Left ventricle myocardium superior (tissue), 1 donor: Measurements from ENCODE around the gene SLC52A3. TPM values are rescaled to one million over a fixed set of nuclear protein-coding genes. Genes with fewer than 3 reads are reported as not detected.

ENCODE experiments used
- ATAC-seq: fragments of 200-7000 bp; cut with Tn5 transposase; one replicate; pipeline ENCODE4 v1.9.1; 2020; ENCODE audit warnings: mild to moderate bottlenecking, moderate library complexity
- DNase-seq: peaks from one replicate; pipeline ENCODE4 v3.0.0-alpha.2; 2020
- intact Hi-C: fragments of 100-400 bp; cut with micrococcal nuclease; formaldehyde crosslinking; loops from one replicate; pipeline ENCODE4 v1.11.0; 2022
- total RNA-seq: library from RNA; stranded (reverse); fragmentation: NEBNext Ultra II Directional; extraction: Animal tissue kit (Norgen Biotek cat#: 25700); gene quantifications from one replicate; pipeline ENCODE4 v1.2.1, GENCODE V29; 2021
- donor health status: DM: no; HTN: yes; CAD: no; lungs with severe emphysema.

Gene SLC52A3
- total RNA-seq, 1 donor from 2014 or later = 1.9 TPM

- intact Hi-C loops = no loop called here
- ATAC-seq = no peak
- no peak for DNase-seq
Measured at GRCh38 chr20:771741-772464, 3.6 kb upstream of the SLC52A3 start.

GRCh38 chr20:770691-771090 is 2.4 kb upstream of the SLC52A3 start:
- intact Hi-C loops = no loop called here

GRCh38 chr20:766906-767305 is 1.4 kb downstream of the SLC52A3 start:
- DNase-seq (no peak), ATAC-seq (no peak)
- intact Hi-C loops = no loop called here

More at GRCh38 chr20:770691-771090, 2.4 kb upstream of the SLC52A3 start:
- no peak for ATAC-seq
- DNase-seq = no peak

DNA sequence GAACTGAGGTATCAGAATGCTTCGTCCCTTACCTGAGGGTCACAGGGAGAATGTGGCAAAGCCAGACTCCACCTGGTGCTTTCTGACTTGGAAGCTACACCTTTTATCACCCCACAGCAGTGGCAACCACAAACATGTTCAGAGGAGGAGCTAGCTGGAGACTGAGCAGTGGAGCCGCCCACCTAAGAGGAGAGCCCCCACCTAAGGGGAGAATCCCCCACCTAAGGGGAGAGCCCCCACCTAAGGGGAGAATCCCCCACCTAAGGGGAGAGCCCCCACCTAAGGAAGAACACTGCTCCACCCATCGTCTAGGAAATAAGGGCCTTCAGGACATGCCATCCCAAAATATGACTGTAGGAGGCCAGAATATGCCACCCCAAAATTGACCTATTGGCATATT is 4.0 kb downstream of the SLC52A3 start:
- intact Hi-C loops = no loop called here
- DNase-seq (no peak), ATAC-seq (no peak)

DNA sequence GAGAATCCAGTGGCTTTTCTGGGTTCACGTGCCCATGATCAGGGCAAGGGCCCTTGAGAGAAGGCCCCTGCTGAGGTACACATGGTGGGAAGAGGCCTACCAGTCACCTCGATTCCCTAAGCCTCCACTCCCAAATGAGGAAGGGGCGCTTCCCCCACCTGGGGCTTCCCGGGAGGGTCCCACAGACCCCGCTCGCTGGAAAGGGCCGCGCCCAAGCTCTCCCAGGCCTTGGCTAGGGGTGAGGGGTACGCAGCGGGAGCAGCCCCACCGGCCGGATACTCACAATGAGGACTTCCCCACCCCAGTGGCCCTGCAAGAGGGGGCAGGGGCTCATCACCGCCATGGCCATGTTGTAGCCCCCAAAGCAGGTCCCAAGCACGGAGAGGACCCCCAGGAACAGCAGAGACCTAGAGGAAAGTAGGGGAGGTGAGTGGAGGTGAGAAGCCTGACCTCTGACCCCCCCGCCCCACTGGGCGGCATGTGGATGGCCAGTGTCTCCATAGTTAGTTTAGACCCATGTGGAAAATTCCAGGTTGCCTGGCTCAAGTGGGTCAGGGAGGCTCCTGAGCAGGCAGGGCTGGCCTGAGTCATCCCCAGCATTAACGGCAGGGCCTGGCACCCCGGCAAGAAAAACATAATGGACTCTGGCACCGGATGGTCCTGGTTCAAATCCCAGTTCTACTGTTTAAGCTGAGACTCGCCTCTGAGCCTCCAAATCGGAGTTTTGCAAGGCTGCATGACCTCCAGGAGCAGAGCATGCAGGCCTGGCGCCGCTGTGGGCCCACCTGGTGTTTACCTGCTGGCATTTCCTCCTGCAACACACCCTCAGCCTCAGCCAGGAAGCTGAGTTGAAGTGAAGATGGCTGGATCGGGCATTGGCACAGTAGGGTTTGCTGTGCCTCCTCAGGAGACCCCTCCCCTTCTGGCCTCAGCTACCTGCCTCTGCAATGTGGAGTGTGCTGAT is 6.6 kb downstream of the SLC52A3 start:
- no peak for DNase-seq
- no peak for ATAC-seq
- intact Hi-C loops = no loop called here

- DNase-seq (peak; percentile 48), ATAC-seq (peak; percentile 69)
- intact Hi-C loops = no loop called here
Measured at GRCh38 chr20:760751-761417, 7.4 kb downstream of the SLC52A3 start.

DNA sequence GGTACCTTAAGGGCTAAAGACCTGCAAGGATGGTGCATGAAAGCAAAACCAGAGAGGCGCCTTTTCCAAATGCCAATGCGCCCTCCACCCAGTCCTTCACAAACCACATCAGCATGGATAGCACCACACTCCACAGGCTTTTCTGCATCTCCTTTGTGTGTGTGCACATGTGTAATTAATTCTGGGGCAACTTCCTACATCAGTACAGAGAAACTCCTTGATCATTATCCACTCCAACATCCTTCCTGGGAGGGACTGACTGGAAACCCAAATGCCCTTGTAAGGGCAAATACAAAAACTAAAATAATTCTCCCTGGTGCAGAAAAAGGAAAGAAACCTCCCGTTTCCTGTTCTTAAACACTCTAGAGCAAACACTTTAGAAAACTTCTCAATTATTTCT is 10.8 kb downstream of the SLC52A3 start:
- DNase-seq (no peak), ATAC-seq (no peak)
- intact Hi-C loops = no loop called here

GRCh38 chr20:755941-756340 is 12.4 kb downstream of the SLC52A3 start:
- intact Hi-C loops = no loop called here
- ATAC-seq (no peak), DNase-seq (no peak)

GRCh38 chr20:754904-755303 is 13.4 kb downstream of the SLC52A3 start:
- no peak for DNase-seq
- intact Hi-C loops = no loop called here
- no peak for ATAC-seq

DNA sequence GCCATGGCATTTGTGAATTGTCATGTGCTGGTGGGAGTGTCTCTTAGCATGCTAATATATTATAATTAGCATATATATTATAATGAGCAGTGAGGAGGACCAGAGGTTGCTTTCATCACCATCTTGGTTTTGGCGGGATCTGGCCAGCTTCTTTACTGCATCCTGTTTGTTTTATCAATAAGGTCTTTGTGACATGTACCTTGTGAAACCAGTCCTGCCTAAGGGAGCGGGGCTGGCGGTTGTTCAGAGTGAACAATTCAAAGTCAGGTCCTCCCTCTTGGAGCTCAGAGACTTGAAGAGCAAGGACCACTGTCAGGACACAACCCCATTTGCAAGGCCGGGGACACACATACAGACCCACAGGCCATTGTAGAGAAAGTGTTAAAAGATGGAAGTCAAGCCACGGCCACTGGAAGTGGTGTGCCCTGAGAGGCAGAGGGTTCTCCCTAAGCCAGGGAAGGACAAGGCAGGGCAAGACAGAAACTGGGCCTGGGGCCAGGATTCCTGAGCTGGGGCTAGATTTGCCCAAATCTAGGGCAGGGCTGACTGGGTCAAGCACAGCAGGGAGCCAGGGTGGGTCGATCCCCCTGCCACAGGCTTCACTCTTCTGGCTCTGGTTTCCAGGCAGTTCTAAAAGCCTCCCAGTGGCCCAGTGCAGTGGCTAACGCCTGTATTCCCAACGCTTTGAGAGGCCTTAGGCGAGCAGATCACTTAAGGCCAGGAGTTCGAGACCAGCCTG is 14.2 kb downstream of the SLC52A3 start:
- ATAC-seq (no peak), DNase-seq (no peak)
- intact Hi-C loops = no loop called here

- intact Hi-C loops = no loop called here
- no peak for ATAC-seq
Measured at GRCh38 chr20:753136-753535, 15.2 kb downstream of the SLC52A3 start.

GRCh38 chr20:752291-752690 is 16.0 kb downstream of the SLC52A3 start:
- no peak for DNase-seq
- peak; percentile 20 for ATAC-seq
- intact Hi-C loops = no loop called here

More at GRCh38 chr20:753136-753535, 15.2 kb downstream of the SLC52A3 start:
- DNase-seq = no peak

- ATAC-seq = no peak
- intact Hi-C loops = no loop called here
- DNase-seq = no peak
Measured at GRCh38 chr20:751761-752160, 16.5 kb downstream of the SLC52A3 start.

DNA sequence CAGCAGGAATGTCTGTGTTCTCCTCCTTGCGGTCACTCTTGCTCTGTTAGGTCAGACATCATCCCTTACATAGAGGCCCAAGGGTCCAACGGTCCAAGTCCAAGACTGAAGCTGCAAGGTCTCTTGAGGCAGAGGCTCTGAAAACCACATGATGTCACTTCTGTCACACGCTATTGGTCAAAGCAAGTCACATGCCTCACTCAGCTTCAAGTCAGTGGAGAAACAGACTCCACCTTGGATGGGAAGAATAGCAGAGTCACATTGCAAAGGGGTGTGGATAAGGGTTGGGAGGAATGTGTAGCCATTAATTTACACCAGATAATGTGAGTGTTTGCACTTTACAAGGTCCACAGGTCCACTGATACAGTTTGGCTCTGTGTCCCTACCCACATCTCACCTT is 17.5 kb downstream of the SLC52A3 start:
- DNase-seq (no peak), ATAC-seq (no peak)
- intact Hi-C loops = no loop called here

GRCh38 chr20:745683-746301 is 22.5 kb downstream of the SLC52A3 start:
- intact Hi-C loops = no loop called here
- ATAC-seq (no peak), DNase-seq (no peak)

DNA sequence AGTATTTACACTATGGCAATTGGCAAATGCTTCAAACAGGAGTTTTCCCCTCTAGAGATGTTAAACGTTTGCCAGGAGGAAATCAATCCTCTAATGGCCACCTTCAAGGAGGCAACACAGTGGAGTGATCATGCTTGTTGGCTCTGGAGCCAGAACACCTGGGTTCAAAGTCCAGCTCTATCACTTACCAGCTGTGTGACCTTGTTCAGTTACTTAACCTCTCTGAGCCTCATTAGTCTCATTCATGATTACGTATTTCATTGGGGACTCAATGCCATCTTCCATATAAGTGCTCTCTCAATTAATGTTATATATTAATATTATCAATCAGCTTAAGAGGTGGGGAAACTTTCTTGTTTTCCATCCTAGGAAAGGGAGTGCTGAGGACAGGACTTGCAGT is 26.1 kb downstream of the SLC52A3 start:
- intact Hi-C loops = no loop called here

DNA sequence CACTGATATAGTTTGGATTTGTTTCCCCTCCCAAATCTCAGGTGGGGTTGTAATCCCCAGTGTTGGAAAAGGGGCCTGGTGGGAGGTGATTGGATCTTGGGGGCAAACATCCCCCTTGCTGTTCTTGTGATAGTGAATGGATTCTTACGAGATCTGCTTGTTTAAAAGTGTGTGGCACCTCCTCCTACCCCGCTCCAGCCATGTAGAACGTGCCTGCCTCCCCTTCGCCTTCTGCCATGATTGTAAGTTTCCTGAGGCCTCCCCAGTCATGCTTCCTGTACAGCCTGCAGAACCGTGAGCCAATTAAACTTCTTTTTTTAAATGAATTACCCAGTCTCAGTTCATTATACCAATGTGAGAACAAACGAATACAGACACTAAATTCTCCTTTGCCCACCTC is 26.7 kb downstream of the SLC52A3 start:
- DNase-seq = no peak
- intact Hi-C loops = no loop called here
- ATAC-seq = no peak

More for the DNA sequence above, 26.1 kb downstream of the SLC52A3 start:
- DNase-seq (no peak), ATAC-seq (no peak)

DNA sequence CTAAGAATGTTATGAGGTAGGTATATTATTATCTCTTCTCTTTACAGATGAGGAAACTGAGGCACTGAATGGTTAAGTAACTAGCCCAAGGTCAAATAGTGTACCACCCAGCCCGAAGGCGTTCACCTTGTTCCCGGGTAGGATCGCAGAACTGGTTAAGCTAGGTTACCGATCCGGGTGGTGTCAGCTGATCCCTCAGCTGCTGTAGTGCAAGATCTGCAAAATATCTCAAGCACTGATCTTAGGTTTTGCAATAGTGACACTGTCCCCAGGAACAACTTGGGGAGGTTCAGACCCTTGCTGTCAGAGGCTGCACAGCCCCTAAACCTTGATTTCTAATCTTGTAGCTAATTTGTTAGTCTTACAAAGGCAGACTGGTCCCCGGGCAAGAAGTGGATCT is 28.1 kb downstream of the SLC52A3 start:
- no peak for ATAC-seq
- intact Hi-C loops = no loop called here
- DNase-seq = no peak

DNA sequence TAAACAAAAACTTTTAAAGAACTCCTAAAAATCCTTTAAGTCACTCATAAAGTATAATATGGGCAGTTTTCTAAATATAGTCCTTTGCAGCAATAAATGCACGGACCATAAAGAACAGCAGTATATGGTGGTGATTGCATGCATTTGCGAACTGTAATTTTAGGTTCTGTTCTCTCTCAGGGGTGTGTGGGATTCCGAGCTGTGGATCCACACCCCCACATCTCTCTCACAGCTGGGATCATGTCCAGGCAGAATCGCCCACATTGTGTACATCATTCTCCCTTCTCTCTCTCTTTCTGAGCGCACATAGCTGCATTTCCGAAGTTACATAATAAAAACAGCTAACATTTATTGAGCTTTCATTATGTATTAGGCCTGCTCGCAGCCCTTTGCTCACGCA is 28.6 kb downstream of the SLC52A3 start:
- ATAC-seq = no peak
- intact Hi-C loops = loop anchor here (5.0 kb wide), 1 partner anchor 177 kb away; no protein-coding TSS in a partner anchor
- no peak for DNase-seq
